HG03457 (cell line): ENCODE measurements around the gene NTPCR.
"Not testable (repeated sequence)": the region's sequence is repeated elsewhere in the genome, so short reads cannot be mapped to it uniquely, and the experiment has no call there.

Experiments used
- ATAC-seq: cut with Tn5 transposase; IDR thresholded peaks from one replicate; pipeline ENCODE4 v1.9.1; 2021; ENCODE audit warnings: moderate number of reproducible peaks; ENCODE audit not compliant: unreplicated experiment

The NTPCR gene

DNA sequence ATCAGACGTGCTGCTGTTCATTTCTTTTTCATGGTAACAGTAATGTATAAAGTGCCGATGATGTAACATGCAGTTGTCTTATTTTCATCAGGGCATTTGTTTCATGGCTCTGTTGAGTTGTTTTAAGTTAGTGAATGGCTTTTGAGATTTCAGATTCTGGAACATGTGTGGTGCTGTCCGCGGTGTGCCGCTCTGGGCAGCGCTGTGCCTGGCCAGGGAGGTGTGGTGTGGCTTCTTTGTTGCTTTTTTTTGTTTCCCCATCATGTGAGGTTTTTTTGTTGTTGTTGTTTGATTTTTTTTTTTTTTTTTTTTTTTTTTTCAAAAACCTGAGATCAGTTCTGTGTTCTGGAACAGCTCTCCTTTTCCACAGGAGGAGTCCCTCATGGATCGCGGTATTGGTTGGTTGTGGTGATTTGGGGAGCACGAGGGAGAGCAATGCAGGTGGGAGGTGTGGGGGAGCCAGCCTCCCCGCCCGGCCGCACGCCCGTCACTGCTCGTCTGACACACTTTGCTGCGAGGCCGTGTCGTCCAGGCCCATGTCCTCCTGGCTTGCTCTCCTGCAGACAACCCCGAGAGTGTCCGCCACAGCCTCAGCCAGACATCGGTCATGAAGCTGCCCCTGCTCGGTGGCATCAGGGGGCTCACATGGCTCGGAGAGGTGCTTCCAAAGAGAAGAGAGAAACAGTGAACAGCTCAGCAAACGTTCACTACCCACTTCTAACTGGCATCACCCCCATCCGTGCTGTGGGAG, 33.6 kb downstream of the NTPCR start:
- ATAC-seq = no peak

DNA sequence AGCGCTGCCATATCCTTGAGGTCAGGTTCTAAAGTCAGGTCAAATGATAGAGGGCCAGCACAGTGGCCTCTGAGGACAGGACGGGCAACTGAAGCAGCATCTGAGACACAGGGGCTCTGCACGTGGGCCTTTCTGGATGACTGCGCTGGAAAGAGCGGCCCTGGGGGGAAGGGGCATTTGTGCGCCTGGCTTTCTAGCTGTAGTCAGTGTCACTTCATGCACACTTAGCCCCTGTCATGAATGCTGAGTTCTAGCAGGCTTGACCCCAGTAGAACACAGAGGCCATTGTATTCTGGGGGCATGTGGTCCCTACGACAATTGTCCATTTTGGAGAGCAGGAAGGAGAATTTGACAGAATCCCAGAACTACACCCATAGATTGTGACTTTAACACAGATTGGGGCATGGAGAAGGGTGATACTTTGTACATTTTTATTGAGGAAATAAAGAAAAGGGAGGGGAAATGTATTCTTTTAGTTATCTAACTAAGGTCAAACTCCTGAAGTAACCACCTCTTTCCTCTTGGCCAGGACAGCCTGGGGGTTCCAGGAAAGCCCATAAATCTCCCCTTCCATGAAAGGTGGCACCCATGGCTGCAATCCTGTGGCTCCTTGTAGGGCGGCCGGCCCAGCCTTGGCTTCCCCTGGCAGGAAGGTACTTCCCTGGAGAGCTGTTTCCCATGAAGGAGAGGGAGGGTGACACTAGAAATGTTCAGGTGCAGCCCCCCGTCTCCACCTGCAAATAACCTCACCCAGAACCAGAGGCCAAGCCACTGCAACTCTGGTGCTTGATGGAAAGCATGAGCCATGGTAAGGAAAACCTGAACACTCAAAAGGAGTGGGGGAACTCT, 34.4 kb downstream of the NTPCR start:
- no peak for ATAC-seq

- no peak for ATAC-seq
These were observed 35.6 kb downstream of the NTPCR start for GRCh38 chr1:232985882-232986526.

DNA sequence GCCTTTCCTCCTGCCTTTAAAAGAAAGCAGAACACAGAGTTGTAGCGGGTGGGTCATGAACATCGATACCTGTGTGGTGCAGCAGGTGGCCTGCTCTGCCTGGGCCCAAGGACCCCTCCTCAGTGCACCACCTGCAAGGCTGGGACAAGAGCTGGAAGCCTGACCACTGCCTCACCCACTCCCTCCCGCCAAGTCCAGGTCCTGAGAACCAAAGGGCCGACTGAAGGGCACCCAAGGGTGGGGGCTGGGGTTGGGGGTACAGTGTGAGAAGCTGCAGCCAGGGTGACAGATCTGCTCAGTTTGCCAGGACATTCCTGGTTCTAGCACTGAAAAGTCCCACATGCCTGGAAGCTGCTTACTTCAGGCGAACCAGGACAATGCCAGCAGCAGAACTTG, 36.1 kb downstream of the NTPCR start:
- ATAC-seq = no peak

DNA sequence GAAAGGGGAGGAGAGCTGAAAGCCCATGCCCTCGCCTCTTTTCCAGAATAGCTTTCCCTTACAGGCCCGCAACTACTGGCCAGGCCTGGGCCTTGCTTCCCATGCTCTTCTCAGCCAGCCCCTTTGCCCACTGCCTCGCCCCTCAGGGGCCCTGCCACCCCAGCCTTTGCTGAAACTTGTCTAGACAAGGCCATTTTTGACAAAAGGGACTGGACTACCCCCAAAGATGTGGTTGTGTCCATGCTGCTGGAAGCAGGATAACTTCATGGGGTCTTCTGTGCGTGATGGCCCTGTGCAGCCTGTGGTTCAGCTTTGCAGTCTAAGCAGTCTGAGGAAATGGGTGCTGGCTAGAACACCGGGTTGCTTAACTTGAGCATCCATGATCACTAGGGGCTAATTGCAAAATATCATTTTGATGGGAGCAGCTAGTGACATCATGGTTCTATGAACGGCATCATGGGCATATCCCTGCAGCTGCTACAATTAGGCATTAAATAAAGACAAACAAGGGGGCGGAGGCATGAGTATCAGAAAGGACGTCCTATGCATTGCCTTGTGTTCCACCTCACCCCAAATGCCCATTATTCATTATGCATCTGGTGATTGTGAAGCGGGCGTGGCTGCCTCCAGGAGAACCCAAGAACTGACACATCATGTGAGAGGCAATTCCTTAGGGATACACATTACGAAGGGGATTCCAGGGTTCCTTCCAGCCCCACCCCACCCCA, 36.8 kb downstream of the NTPCR start:
- no peak for ATAC-seq

DNA sequence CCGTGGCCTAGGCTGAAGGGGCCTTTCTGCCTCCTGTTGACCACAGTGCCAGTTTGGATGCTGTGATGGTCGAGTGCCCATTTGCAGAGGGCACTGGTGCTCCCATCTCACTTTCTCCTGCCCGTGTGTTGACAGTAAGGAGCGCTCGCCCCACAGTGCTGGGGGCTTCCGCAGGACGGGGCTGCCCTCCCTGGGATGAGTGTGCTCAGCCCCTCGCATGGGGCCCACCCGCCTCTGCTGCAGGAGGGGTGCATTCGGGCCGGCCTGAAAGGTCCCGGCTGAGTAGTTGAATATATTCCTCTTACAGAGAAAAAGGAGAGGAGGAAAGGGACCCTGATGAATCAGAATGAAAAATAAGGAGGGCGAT, 37.3 kb downstream of the NTPCR start:
- ATAC-seq = no peak

- ATAC-seq = no peak
These were observed 38.2 kb downstream of the NTPCR start for GRCh38 chr1:232988572-232989040.

- ATAC-seq = no peak
These were observed 40.0 kb downstream of the NTPCR start for GRCh38 chr1:232990176-232991128.

DNA sequence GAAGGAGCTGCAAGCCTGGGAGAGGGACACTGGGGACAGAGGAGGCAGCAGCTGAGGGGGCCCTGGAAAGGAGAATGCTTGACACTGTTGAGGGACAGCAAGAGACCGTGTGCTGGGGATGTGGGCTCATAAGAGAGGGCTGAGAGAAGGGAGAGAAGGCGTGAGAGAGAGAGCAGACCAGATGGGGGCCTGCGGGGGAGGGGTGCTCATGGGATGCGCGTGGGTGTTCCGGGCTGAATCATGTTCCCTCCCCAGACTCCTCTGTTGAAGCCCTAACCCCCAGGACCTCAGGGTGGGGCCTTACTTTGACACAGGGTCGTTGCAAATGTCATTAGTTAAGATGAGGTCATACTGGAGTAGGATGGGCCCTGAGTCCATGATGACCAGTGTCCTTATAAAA, 40.8 kb downstream of the NTPCR start:
- ATAC-seq = no peak

DNA sequence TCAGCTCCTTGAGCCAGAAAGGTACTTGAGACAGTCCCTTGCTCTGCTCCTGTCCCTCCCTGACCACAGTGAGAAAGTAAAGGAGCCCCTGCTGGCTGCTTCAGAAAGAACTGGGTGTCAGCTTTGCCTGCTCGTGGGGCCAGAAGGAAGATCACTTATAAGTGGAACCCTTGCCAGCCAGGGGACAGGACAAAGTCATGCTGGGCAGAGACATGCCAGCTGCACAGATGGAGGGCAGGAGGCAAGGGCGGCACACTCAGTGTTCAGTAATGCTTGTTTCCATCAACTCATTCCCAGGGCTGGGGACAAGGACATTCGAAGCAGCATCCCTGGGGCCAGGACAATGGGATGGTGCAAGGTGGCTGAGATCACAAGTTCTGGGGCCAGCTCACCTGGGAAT, 41.8 kb downstream of the NTPCR start:
- ATAC-seq = no peak

DNA sequence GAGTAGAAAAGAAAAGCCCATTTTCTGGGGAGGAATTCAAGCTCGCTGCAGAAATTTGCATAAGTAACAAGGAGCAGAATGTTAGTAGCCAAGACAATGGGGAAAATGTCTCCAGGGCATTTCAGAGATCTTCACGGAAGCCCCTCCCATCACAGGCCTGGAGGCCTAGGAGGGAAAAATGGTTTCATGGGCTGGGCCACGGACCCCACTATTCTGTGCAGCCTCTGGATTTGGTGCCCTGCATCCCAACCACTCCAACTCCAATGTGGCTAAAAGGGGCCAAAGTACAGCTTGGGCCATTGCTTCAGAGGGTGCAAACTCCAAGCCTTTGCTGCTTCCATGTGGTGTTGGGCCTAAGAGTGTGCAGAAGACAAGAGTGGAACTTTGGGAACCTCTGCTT, 43.1 kb downstream of the NTPCR start:
- ATAC-seq = no peak

- ATAC-seq = no peak
These were observed 44.8 kb downstream of the NTPCR start for GRCh38 chr1:232995189-232995588.

DNA sequence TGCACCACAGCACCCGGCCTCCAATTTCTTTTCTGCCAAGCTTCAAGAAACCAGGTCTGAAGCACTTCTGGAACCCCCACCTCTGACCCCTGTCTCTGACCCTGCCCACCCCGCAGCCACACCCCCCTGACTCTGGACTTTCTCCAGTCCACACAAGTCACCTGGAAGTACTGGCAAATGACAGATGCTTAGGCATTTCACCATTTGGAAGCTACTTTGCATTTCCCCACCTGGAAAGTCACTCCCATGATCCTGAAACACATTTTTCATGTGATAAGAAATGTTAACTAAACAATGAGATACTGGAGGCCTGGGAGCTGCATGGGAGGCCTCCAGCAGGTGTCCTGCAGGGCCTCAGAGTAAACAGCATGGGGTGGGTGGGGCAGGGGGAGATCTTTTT, 45.7 kb downstream of the NTPCR start:
- no peak for ATAC-seq

DNA sequence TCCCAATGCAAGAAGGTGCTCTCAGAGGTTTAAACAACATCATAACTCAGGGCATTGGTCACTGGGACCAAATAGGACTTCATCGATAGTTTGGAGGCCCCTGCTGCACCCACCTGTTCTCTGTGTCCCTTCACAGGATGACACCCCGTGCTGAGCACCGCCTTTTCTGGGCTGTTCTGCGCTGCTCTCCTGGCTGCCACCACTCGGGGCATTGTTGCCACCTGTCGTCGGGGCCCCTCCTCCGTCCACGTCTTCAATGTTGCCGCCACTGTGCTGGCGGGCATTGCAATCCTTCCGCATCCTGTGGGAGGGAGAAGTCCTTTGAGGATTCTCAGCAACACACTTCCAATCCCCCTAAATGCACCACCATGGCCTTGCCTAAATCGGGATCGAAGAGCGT, 47.7 kb downstream of the NTPCR start:
- ATAC-seq = no peak

DNA sequence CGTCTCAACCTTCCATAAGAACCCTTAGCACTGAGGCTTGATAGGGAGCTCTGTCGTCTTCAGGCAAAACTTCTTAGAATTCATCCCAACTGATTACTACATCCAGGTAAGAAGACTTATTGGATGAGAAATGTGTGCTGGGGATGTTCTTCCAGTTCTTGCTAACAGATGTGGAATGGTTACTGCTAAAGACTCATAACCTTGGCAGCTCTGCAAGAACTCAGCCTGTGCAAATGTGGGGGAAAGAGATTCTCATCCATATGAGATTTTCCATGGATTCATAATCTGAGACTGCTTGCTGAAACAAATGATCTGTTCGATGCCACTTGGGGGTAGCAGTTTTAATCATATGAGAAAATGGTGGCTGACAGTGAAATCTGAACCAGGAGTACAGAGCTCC, 48.2 kb downstream of the NTPCR start:
- no peak for ATAC-seq

DNA sequence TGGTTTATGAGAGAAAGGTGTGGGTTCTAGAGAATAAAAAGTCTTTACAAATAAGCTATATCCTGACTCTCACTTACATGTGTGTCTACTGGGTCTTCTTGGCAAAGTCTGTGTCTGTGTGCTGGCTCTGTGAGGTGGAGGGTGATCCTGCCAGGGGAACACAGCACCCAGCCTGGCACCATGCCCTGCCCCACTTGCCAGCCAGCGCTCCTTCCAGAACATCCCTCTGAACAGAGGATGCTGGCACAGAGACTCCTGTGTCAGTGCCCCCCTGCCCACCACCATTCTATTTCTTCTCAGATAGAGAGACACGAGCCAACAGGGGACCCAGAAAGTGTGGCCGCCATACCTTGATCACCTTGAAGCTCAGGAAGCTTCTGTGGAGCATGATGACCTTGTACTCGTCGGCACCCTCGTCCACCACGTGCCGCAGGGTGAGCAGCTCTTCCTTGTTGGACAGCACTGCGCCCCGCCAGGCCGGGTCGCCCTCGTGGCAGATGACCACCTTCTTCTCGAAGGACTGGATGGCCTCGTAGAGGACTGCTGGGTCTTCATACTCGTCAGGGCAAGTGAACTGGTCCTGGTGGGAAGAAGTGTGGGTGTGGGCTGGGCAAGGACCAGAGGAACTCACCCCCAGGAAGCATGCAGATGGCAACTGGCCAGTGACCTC, 49.7 kb downstream of the NTPCR start:
- no peak for ATAC-seq

GRCh38 chr1:233003638-233004037, 53.2 kb downstream of the NTPCR start:
- not testable (repeated sequence) for ATAC-seq

DNA sequence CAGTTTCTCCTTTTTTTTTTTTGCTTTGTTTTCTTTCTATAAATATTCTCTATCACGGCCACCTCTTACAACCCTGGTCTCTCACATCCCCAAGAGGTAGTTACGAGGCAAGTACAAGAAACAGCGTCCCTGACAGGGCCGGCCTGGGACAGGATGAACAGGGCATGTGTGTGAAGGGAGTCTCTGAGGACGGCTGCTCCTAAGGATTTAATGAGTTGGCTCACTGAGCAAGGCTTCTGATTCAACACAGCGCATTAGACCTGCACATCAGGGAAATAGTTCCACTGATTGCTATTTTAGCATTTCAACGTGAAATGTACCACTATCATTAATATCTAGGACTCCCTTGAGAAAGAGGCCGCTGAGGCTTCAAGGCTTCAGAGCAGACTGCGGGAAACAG, 54.0 kb downstream of the NTPCR start:
- no peak for ATAC-seq

DNA sequence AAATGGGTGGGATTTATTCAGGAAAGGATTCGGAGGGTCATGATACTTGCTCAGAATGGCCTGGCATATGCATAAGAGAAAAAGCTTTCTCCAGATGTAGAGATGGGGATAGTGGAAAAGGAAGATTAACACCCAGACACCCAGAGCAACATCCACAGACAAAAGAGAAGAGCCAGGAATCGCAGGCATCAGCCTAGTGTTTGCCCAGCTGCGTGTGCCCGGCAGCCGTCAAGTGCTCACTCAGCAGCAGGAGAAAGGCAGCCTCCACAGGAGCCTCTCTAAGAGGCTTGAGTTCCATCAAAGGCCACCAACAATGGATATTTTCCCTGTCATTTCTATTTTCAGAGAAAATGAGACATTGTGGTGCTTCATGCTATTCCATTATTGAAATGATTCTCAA, 54.7 kb downstream of the NTPCR start:
- ATAC-seq = no peak
